Activated CD4-positive, CD25-positive, alpha-beta regulatory T cell treated with anti-CD3 and anti-CD28 coated beads, Interleukin-2, amount 50 U/mL, for 24 hours (primary cell): ENCODE measurements around the gene RUNX1.

Experiments
- ATAC-seq, 2 donors: fragments of 150-1000 bp; cut with Tn5 transposase; one replicate each; pipeline ENCODE4 v1.10.0; 2021; ENCODE audit warnings: mild to moderate bottlenecking in 1 of 2, moderate library complexity in 1 of 2

RUNX1 gene

DNA sequence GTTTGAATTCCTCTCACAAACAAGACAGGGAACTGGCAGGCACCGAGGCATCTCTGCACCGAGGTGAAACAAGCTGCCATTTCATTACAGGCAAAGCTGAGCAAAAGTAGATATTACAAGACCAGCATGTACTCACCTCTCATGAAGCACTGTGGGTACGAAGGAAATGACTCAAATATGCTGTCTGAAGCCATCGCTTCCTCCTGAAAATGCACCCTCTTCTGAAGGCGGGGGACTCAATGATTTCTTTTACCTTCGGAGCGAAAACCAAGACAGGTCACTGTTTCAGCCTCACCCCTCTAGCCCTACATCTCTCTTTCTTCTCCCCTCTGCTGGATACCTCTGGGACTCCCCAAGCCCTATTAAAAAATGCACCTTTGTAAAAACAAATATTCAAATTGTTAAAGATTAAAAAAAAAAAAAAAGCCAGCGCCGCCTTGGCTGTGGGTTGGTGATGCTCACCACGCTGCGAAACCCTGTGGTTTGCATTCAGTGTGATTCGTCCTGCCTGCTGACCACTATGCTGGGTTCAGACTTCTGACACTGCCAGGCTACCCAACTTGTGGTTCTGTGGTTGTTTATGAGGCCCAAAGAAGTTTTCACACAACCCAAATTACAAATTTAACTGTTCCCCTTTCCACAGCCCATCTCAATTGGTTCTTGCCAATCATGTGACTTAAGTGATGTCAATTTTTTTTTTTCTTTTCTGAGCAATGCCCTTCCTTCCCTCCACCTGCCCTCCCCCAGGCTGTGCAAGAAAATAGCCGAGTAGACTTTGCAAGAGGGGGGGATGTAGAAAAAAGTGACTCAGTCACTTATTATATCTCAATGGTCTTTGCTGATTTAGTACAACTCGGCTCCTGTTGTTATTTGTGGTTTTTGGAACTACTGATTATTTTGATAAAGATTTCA, at the start of gene RUNX1:
Gene RUNX1 (minus strand): TSS at position 597 of the 912 bp plus-strand sequence.
- peak; percentile 62 to 63 for ATAC-seq

- no peak for ATAC-seq
These were observed 48.4 kb upstream of the RUNX1 start for GRCh38 chr21:35097525-35097924.

GRCh38 chr21:35096959-35097358, 47.9 kb upstream of the RUNX1 start:
- peak; percentile 72 to 81 for ATAC-seq

GRCh38 chr21:35095859-35096291, 46.8 kb upstream of the RUNX1 start:
- ATAC-seq: peak in 1 of 2 donors; percentile 28

DNA sequence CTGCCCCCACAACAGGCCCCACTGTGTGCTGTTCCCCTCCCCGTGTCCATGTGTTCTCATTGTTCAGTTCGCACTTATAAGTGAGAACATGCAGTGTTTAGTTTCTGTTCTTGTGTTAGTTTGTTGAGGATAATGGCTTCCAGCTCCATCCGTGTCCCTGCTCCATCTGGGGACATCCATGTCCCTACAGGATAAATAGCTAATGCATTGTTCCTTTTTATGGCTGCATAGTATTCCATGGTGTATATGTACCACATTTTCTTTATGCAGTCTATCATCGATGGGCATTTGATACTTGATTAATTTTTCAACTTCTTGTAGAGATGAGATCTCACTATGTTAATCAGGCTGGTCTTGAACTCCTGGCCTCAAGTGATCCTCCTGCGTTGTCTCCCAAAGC, 44.4 kb upstream of the RUNX1 start:
- ATAC-seq: no peak

DNA sequence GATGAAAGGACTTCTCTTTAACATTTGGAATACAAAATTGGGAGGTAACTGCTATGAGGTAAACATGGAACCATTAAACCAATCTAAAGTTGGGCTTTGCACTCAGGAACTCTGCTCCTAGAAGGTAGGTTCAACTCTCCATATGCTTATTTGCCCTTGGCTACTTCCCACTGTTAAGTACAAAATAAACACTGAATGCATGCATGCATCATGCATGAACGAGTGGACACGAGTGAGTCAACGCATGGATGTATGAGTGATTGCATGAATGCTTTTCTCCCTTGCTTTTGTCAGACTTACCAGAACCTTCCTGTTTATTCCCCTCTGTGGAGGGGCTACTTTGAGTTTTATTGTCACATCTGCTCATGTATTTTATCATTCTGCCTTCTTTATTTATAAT, 42.4 kb upstream of the RUNX1 start:
- no peak for ATAC-seq

DNA sequence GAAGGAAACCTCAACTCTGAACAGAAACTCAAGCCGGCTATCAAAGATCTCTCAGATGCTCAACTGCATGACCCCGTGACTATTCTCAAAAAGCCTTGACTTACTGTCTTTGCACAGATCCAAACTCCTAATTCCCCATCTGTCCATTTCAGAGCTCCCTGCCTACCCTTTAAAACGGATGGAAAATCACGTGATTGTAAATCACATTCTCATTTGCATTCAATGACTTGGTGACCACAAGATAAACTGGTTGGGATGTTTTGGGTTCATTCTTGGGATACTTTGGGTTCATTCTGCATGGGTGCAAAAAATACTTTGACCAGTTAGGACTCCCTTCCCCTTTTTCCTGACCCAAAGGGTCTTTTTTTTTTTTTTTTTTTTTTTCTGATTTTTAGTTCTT, 41.3 kb upstream of the RUNX1 start:
- ATAC-seq: no peak

GRCh38 chr21:35088319-35088771, 39.2 kb upstream of the RUNX1 start:
- ATAC-seq: peak; percentile 92 to 94

DNA sequence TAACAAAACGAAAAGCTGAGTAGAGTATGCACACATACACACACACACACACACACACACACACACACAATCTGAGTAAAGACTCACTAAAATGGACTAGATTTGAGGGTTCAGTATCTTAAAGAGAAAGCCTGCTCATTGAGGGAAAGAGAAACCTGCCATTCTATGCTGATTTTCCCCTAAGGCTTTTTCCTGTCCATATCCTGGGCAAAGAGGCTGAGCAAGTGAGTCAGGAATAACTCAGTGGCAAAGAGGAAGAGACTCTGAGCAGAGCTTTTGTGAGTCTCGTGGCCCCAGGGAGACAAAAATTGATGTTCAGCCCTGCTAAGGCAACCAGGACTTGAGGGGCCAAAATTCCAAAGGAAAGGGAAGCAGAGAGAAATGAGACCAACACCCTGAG, 37.3 kb upstream of the RUNX1 start:
- ATAC-seq: no peak

DNA sequence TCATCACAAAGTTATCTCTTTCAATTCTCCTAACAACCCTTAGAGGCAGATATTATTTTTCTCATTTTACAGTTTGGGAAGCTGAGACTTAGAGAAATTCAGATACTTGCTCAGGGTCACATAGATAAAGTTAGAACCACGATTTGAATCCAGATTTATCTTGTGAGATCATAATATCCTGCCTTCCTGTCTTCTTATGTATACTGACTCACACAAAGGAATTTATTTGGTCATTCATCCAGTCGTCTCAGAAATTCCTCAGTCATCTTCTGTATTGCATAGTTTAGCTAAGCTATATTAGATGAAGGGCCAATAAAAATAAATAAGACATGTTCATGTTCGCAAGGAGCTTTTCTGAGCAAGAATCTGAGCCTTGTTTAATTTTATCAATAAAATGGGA, 35.8 kb upstream of the RUNX1 start:
- ATAC-seq: no peak

- no peak for ATAC-seq
These were observed 34.1 kb upstream of the RUNX1 start for GRCh38 chr21:35083246-35083645.

DNA sequence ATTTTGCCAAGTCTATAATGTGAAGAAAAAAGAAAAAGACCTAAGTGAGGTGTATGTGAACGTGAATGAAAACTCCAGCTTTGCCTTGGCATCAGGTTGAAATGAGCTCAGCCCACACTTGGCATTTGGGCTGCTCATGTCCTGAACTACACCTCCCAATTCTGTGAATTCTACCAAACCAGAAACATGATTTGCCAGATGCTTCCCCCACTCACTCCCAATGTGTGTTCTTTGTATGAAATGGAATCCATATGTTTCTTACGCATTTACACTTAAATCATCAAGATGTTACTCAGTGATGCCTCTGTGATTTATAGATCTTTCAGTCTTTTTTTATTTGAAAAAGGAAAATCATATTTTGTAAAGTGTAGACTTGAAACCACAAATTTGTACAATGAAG, 32.8 kb upstream of the RUNX1 start:
- ATAC-seq: no peak

- ATAC-seq: no peak
These were observed 30.1 kb upstream of the RUNX1 start for GRCh38 chr21:35079181-35079580.

DNA sequence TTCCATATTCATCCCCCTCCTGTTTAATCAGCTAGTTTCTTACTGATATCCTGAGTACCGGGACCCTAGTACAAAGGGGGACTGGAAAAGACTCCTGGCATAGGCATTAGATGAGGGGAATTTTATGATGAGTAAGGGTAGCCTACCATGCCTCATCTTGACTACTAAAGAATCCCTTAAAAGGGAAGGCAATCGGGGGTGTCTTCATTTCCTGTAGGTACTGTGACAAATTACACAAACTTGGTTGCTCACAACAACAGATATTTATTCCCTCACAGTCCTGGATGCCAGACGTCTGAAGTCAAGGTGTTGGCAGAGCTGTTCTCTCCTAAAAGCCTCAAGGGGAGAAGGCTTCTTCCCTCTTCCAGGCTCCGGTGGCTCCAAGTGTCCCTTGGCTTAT, 28.9 kb upstream of the RUNX1 start:
- ATAC-seq: no peak

GRCh38 chr21:35077466-35077865, 28.4 kb upstream of the RUNX1 start:
- ATAC-seq: no peak

DNA sequence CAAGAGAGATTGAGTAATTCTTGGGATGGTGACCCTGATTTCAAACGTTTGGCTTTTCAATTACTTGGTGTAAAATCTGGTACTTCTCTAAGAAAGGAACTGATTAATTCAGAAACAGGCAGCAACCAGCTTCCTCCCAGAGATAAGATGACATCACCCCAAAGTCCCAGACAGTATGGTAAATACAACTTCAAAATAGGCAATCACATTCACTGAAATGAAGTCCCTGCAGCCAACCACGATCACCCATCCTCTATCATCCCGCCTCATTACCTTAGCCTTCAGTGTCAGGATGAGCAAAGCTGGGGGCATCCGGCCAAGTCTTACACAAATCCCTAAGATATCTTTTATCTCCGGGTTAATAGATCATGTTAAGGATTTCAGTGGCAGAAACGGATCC, 26.4 kb upstream of the RUNX1 start:
- no peak for ATAC-seq

GRCh38 chr21:35072960-35073359, 23.9 kb upstream of the RUNX1 start:
- ATAC-seq: no peak

GRCh38 chr21:35072557-35072956, 23.5 kb upstream of the RUNX1 start:
- ATAC-seq: no peak

- no peak for ATAC-seq
These were observed 22.2 kb upstream of the RUNX1 start for GRCh38 chr21:35071347-35071746.

- ATAC-seq: no peak
These were observed 21.3 kb upstream of the RUNX1 start for GRCh38 chr21:35070436-35070835.

DNA sequence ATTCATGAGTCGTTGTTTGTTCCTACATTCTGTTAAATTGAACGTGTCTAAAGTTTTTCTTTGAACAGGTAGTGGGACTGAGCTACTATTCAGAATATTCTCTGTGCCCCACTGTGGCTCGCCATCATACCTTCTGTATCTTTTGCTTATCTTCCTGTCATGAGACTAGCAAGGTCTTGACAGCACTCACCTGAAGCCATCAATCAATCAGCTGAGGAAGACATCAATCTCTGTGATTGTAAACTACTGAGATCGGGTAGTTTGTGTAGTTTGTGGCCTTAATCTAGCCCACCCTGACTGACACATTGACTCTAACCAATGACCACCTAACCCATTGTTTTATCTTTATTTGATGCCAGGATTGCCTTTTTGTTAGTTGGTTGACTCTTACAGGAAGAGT, 17.7 kb upstream of the RUNX1 start:
- no peak for ATAC-seq

DNA sequence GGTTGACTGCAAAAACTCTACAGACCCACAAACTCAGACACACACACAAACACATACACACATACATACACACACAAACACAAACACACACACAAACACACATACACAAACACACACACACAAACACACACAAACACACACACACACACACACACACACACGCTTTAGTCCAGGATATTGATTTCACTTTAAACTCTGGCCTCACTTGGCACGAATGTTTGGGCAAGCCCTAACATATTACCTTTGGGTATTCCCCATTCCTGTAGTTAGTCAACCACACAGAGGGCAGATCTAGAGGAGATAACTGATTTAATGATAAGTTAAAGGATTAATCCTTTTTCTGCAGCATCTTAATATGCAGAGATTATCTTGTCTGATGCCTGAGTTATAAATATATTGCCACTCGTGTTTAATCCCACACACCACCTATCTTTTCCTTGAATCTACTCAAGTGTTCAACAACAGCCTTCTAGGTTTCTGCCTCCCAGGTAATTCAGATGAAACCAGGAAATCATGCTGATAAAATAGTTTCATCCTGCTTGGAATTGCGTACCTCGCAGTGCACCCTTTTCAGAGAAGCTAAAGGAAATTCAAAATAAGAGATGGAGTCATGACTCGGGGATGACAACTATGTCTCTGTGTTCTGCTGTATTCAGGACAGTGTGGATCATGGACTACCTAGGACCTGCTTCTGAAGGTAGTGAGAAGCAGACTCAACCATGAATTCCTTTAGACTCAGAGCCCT, 14.5 kb upstream of the RUNX1 start:
- no peak for ATAC-seq

DNA sequence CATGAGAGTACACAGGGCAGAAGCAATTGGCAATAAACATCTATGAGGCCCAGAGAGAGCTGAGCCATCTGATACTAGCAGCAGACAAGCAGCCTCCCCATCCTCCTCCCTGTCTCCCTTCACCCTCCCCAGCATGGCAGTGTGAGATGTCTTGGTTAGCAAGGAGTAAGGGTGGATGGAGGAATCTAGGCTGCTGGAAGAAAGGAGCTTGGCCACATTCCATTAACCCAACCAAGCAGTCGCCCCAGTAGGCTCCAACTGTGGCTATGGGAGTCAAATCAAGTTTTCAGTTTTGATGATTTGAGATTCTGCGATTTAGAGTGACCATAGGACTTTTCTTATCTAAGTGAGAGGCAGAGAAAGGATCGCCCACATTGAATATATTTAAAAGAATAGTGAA, 12.9 kb upstream of the RUNX1 start:
- ATAC-seq: no peak

- peak; percentile 64 to 78 for ATAC-seq
These were observed 10.6 kb upstream of the RUNX1 start for GRCh38 chr21:35059742-35060141.
